Neuronal stem cell (in vitro differentiated cells): ENCODE data around the gene ORC5.

Experiments
- DNase-seq: peaks from one replicate; pipeline ENCODE4 v3.0.0-alpha.2; 2013; ENCODE audit warnings: low spot score
- H2AFZ ChIP-seq: one replicate; pipeline ENCODE4 v1.6.1; 2013; ENCODE audit warnings: mild to moderate bottlenecking, low read length, inconsistent platforms
- H2AK5ac ChIP-seq: 2 replicates; pipeline ENCODE4 v1.6.1; 2013; ENCODE audit warnings: low read depth, mild to moderate bottlenecking, inconsistent platforms, low read length, moderate library complexity, mixed read lengths
- H2BK120ac ChIP-seq: 2 replicates; pipeline ENCODE4 v1.6.1; 2013; ENCODE audit warnings: low read depth, mild to moderate bottlenecking, inconsistent platforms, low read length, moderate library complexity, mixed read lengths
- H2BK12ac ChIP-seq: one replicate; pipeline ENCODE4 v1.6.1; 2013; ENCODE audit warnings: low read length, inconsistent platforms
- H2BK15ac ChIP-seq: 2 replicates; pipeline ENCODE4 v1.6.1; 2013; ENCODE audit warnings: mild to moderate bottlenecking, low read length, inconsistent platforms, mixed read lengths
- H2BK5ac ChIP-seq: one replicate; pipeline ENCODE4 v1.6.1; 2013; ENCODE audit warnings: inconsistent platforms, mild to moderate bottlenecking, low read length, moderate library complexity
- H3K14ac ChIP-seq: one replicate; pipeline ENCODE4 v1.6.1; 2013; ENCODE audit warnings: low read length, inconsistent platforms
- H3K18ac ChIP-seq: 2 replicates; pipeline ENCODE4 v1.6.1; 2013; ENCODE audit warnings: low read length, inconsistent platforms
- H3K23ac ChIP-seq: 2 replicates; pipeline ENCODE4 v1.6.1; 2013; ENCODE audit warnings: low read depth, mild to moderate bottlenecking, mixed read lengths, low read length, inconsistent platforms; ENCODE audit not compliant: poor library complexity
- H3K27ac ChIP-seq: replicated peaks from 3 replicates; pipeline ENCODE4 v1.5.1; 2013; ENCODE audit warnings: low read length, inconsistent platforms
- H3K27me3 ChIP-seq, 3 experiments: 2 replicates each; pipeline ENCODE4 v1.6.1; 2013; ENCODE audit warnings: low read length in 3 of 3, mild to moderate bottlenecking in 2 of 3, inconsistent platforms in 1 of 3, low read depth in 1 of 3, mixed read lengths in 1 of 3, moderate library complexity in 1 of 3; ENCODE audit not compliant: control insufficient read depth in 3 of 3, insufficient read depth in 3 of 3
- H3K36me3 ChIP-seq, 2 donors: replicated peaks in 1 of 2; 2 replicates each; pipeline ENCODE4 v1.6.1; 2013; ENCODE audit warnings: low read length in 2 of 2; ENCODE audit not compliant: control insufficient read depth in 2 of 2, insufficient read depth in 2 of 2
- H3K4ac ChIP-seq: 2 replicates; pipeline ENCODE4 v1.6.1; 2013; ENCODE audit warnings: inconsistent platforms, mild to moderate bottlenecking, low read length, moderate library complexity
- H3K4me1 ChIP-seq, 2 donors: 1 replicate in 1 of 2; 2 replicates in 1 of 2; pipeline ENCODE4 v1.6.1; 2013; ENCODE audit warnings: low read length in 2 of 2, low read depth in 1 of 2; ENCODE audit not compliant: control insufficient read depth in 2 of 2, insufficient read depth in 1 of 2
- H3K4me2 ChIP-seq: one replicate; pipeline ENCODE4 v1.6.1; 2013; ENCODE audit warnings: mild to moderate bottlenecking, low read length, inconsistent platforms; ENCODE audit not compliant: insufficient read depth, poor library complexity, severe bottlenecking
- H3K4me3 ChIP-seq, 2 donors: 2 replicates each; pipeline ENCODE4 v1.5.1; 2013; ENCODE audit warnings: low read length in 2 of 2, mild to moderate bottlenecking in 2 of 2, inconsistent platforms in 1 of 2, moderate library complexity in 1 of 2
- H3K79me1 ChIP-seq: one replicate; pipeline ENCODE4 v1.6.1; 2013; ENCODE audit warnings: low read depth, mild to moderate bottlenecking, inconsistent platforms, low read length, moderate library complexity
- H3K9ac ChIP-seq: one replicate; pipeline ENCODE4 v1.6.1; 2013; ENCODE audit warnings: mild to moderate bottlenecking, low read depth, low read length, inconsistent platforms; ENCODE audit not compliant: poor library complexity
- H3K9me3 ChIP-seq, 2 donors: replicated peaks in 1 of 2; 2 replicates each; pipeline versions ENCODE3 to v1.6.1; 2013; ENCODE audit warnings: low read length in 2 of 2, mild to moderate bottlenecking in 2 of 2, inconsistent platforms in 1 of 2, low read depth in 1 of 2, mixed read lengths in 1 of 2, moderate library complexity in 1 of 2; ENCODE audit not compliant: control insufficient read depth in 2 of 2, insufficient read depth in 1 of 2
- H4K8ac ChIP-seq: one replicate; pipeline ENCODE4 v1.6.1; 2013; ENCODE audit warnings: low read depth, mild to moderate bottlenecking, inconsistent platforms, low read length, moderate library complexity
- H4K91ac ChIP-seq: one replicate; pipeline ENCODE4 v1.6.1; 2013; ENCODE audit warnings: low read length, low read depth, mild to moderate bottlenecking, inconsistent platforms; ENCODE audit not compliant: poor library complexity
- WGBS, 2 donors: extraction: QIAGEN DNeasy Blood & Tissue Kit; methylation state at CpG; one replicate each; pipeline ENCODE4 v1.1.7; 2013; ENCODE audit warnings: missing lambda C conversion rate in 2 of 2, mixed read lengths in 1 of 2; ENCODE audit not compliant: insufficient read length in 2 of 2, insufficient replicate concordance in 1 of 2; ENCODE audit errors: extremely low coverage in 2 of 2; 5-methylcytosine and 5-hydroxymethylcytosine counted together

The ORC5 gene

DNA sequence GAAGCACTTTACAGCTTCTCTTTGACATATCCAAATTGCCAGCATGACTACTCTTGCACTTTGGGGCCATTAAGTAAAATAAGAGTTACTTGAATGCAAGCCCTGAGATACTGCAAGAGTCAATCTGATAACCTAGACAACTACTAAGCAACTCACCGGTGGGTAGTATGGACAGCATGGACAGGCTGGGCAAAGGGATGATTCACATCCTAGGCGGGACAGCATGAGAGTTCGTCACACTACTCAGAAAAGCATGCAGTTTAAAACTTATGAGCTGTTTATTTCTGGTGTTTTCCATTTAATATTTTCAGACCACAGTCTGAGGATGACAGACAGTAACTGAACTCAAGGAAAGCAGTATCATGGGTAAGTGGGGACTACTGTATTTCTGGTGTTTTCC, 84.0 kb downstream of the ORC5 start:
- Histone ChIP-seq H2BK12ac (no peak overlapping the region), H3K27me3 (no peaks in the 10 kb centered on the region), H3K23ac (no peak overlapping the region), H3K14ac (no peak overlapping the region), H3K79me1 (no peaks in the 10 kb centered on the region), H3K36me3 (peaks cover 0 to 27% of the 10 kb centered on the region in 2 donors), H3K4me1 (peaks cover 0 to 2% of the 10 kb centered on the region in 2 donors), H3K9me3 (no peaks in the 10 kb centered on the region), H2BK15ac (no peak overlapping the region), H2BK120ac (no peak overlapping the region), H2AFZ (no peak overlapping the region), H3K4me3 (no peak overlapping the region), H3K4me2 (no peak overlapping the region), H3K9ac (no peak overlapping the region), H4K91ac (no peak overlapping the region), H2BK5ac (no peak overlapping the region), H2AK5ac (no peak overlapping the region), H3K4ac (no peak overlapping the region), H4K8ac (no peak overlapping the region), H3K18ac (no peak overlapping the region), H3K27ac (no peak overlapping the region)
- no peak for DNase-seq
- no CpG with 5 or more reads among the region's 3 CpGs for WGBS, 2 donors

- no peak overlapping the region for H3K9ac ChIP-seq
- no peak for DNase-seq
- no peak overlapping the region for H4K91ac ChIP-seq
- no peak overlapping the region for H3K4ac ChIP-seq
- no peak overlapping the region for H4K8ac ChIP-seq
- H3K27me3 ChIP-seq: no peaks in the 10 kb centered on the region
- H3K4me2 ChIP-seq: no peak overlapping the region
- WGBS, 2 donors: no CpG with 5 or more reads among the region's 2 CpGs
- no peak overlapping the region for H2BK120ac ChIP-seq
- no peak overlapping the region for H2BK15ac ChIP-seq
- no peak overlapping the region for H3K14ac ChIP-seq
- no peak overlapping the region for H3K23ac ChIP-seq
- H2AFZ ChIP-seq: no peak overlapping the region
- no peak overlapping the region for H3K4me3 ChIP-seq
- H2AK5ac ChIP-seq: no peak overlapping the region
- H3K36me3 ChIP-seq: no peaks in the 10 kb centered on the region
- no peaks in the 10 kb centered on the region for H3K9me3 ChIP-seq
- H2BK5ac ChIP-seq: no peak overlapping the region
- no peak overlapping the region for H2BK12ac ChIP-seq
- H3K4me1 ChIP-seq: peaks cover 0 to 2% of the 10 kb centered on the region in 2 donors
- H3K27ac ChIP-seq: no peak overlapping the region
- H3K79me1 ChIP-seq: peaks cover 2% of the 10 kb centered on the region
- H3K18ac ChIP-seq: no peak overlapping the region
These were observed 94.0 kb downstream of the ORC5 start for GRCh38 chr7:104113788-104114187.

DNA sequence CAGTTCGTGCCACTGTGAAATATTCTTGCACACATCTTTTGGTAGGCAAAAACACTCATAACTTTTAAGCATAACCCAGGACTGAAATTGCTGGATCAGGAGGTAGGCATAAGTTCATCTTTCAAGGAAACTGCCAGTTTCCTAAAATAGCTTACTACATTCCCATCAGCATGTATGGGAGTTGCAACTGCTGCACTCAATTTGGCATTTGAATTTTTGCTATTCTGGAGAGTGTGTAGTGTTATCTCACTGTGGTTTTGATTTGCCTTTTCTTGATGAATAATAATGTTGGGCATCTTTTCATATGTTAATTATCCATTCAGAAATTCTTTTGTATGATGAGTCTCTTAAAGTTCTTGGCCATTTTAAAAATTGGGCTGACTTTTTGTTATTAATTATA, 95.2 kb downstream of the ORC5 start:
- no peak overlapping the region for H2BK12ac ChIP-seq
- no CpG with 5 or more reads among the region's 1 CpG for WGBS, 2 donors
- H3K79me1 ChIP-seq: peaks cover 2% of the 10 kb centered on the region
- no peak overlapping the region for H3K27ac ChIP-seq
- no peak overlapping the region for H3K9ac ChIP-seq
- H2BK120ac ChIP-seq: no peak overlapping the region
- no peaks in the 10 kb centered on the region for H3K36me3 ChIP-seq
- no peak overlapping the region for H3K4me2 ChIP-seq
- no peak overlapping the region for H3K4ac ChIP-seq
- no peaks in the 10 kb centered on the region for H3K9me3 ChIP-seq
- H3K4me1 ChIP-seq: peaks cover 0 to 2% of the 10 kb centered on the region in 2 donors
- no peak overlapping the region for H2AK5ac ChIP-seq
- no peak overlapping the region for H4K8ac ChIP-seq
- DNase-seq: no peak
- H3K14ac ChIP-seq: no peak overlapping the region
- H3K18ac ChIP-seq: no peak overlapping the region
- no peak overlapping the region for H2AFZ ChIP-seq
- no peak overlapping the region for H4K91ac ChIP-seq
- no peak overlapping the region for H2BK15ac ChIP-seq
- H3K27me3 ChIP-seq: no peaks in the 10 kb centered on the region
- no peak overlapping the region for H3K4me3 ChIP-seq
- no peak overlapping the region for H2BK5ac ChIP-seq
- no peak overlapping the region for H3K23ac ChIP-seq

DNA sequence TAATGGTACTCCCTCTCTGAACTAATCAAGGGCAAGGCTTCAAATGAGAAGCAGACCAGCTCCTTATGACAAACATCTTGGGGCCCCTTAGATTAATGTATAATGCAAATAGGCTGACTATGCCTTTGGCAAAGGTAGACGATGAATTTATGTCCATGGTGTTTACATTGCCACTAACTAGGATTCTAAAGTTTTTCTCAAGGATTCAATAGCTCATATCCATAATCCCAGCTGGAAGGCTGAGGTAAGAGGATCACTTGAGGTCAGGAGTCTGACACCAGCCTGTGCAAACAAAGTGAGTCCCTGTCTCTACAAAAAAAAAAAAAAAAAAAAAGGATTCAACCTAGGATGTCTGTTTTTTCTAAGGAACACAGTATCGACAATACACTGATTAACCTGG, 96.5 kb downstream of the ORC5 start:
- Histone ChIP-seq H2BK12ac (no peak overlapping the region), H3K23ac (no peak overlapping the region), H3K4me3 (no peak overlapping the region), H3K4ac (no peak overlapping the region), H2BK5ac (no peak overlapping the region), H3K36me3 (no peaks in the 10 kb centered on the region), H2AFZ (peak overlapping the region; percentile 52), H2BK120ac (no peak overlapping the region), H3K9ac (no peak overlapping the region), H2AK5ac (no peak overlapping the region), H4K8ac (no peak overlapping the region), H3K27me3 (no peaks in the 10 kb centered on the region), H4K91ac (no peak overlapping the region), H3K27ac (no peak overlapping the region), H3K79me1 (peaks cover 2% of the 10 kb centered on the region), H3K4me2 (no peak overlapping the region), H3K14ac (no peak overlapping the region), H2BK15ac (no peak overlapping the region), H3K9me3 (peaks cover 0 to 3% of the 10 kb centered on the region in 2 donors), H3K4me1 (peaks cover 0 to 2% of the 10 kb centered on the region in 2 donors), H3K18ac (no peak overlapping the region)
- no CpG with 5 or more reads among the region's 2 CpGs for whole genome bisulfite sequencing, 2 donors
- DNase-seq: no peak
